CD4-positive, alpha-beta memory T cell (primary cell): Measurements from ENCODE around the gene FOXL1. TPM values are rescaled to one million over a fixed set of nuclear protein-coding genes. Genes with fewer than 3 reads are reported as not detected.
A peak's percentile ranks its signal among the peaks of the same experiment; 100 is the strongest.
"Not testable (repeated sequence)": the region's sequence is repeated elsewhere in the genome, so short reads cannot be mapped to it uniquely, and the experiment has no call there.

ENCODE experiments used
- CTCF ChIA-PET: fragments of 350-600 bp; sonication (Branson Sonifier 250); formaldehyde crosslinking; loops from one replicate; lab custom pipeline; 2021; ENCODE audit warnings: inconsistent platforms; ENCODE audit not compliant: partially characterized antibody; lab: Charles Lee
- POLR2A ChIA-PET: fragments of 350-600 bp; sonication (Branson Sonifier 250); formaldehyde crosslinking; loops from one replicate; lab custom pipeline; 2021; ENCODE audit not compliant: partially characterized antibody; lab: Charles Lee
- DNase-seq, 5 donors: peaks; one replicate each; pipeline versions ENCODE4 v3.0.0 to v3.0.0-alpha.2; 2020 to 2022; ENCODE audit warnings: mixed read lengths in 1 of 5
- H3K27ac ChIP-seq: one replicate; pipeline ENCODE4 v1.7.0; 2013; ENCODE audit warnings: low read depth, low read length
- H3K27me3 ChIP-seq: 2 replicates; pipeline ENCODE4 v1.7.0; 2013; ENCODE audit warnings: mild to moderate bottlenecking, low read length, moderate library complexity; ENCODE audit not compliant: insufficient read depth
- H3K36me3 ChIP-seq: 2 replicates; pipeline ENCODE4 v1.7.0; 2013; ENCODE audit warnings: mild to moderate bottlenecking, low read length, moderate library complexity; ENCODE audit not compliant: insufficient read depth
- H3K4me1 ChIP-seq: 2 replicates; pipeline ENCODE4 v1.7.0; 2013; ENCODE audit warnings: mild to moderate bottlenecking, low read length, moderate library complexity; ENCODE audit not compliant: insufficient read depth
- H3K4me3 ChIP-seq, 2 donors: one replicate each; pipeline ENCODE4 v1.7.0; 2013; ENCODE audit warnings: low read length in 2 of 2, mild to moderate bottlenecking in 1 of 2
- H3K9me3 ChIP-seq, 2 donors: one replicate each; pipeline ENCODE4 v1.7.0; 2013; ENCODE audit warnings: low read length in 2 of 2, control low read depth in 1 of 2; ENCODE audit not compliant: control insufficient read depth in 1 of 2
- H3K27ac Mint-ChIP-seq, 7 donors: one replicate each; pipeline ENCODE4 v1.8.0; 2020 to 2021; ENCODE audit warnings: mixed read lengths in 7 of 7, mild to moderate bottlenecking in 6 of 7, inconsistent platforms in 3 of 7, moderate library complexity in 3 of 7
- H3K27me3 Mint-ChIP-seq, 2 donors: one replicate each; pipeline ENCODE4 v1.8.0; 2020 to 2021; ENCODE audit warnings: mixed read lengths in 2 of 2
- H3K36me3 Mint-ChIP-seq, 2 donors: one replicate each; pipeline ENCODE4 v1.8.0; 2020 to 2021; ENCODE audit warnings: mixed read lengths in 2 of 2, inconsistent platforms in 1 of 2, mild to moderate bottlenecking in 1 of 2
- H3K4me1 Mint-ChIP-seq, 4 donors: one replicate each; pipeline ENCODE4 v1.8.0; 2020 to 2021; ENCODE audit warnings: mixed read lengths in 4 of 4, mild to moderate bottlenecking in 1 of 4
- H3K4me3 Mint-ChIP-seq, 8 donors: one replicate each; pipeline ENCODE4 v1.8.0; 2020 to 2021; ENCODE audit warnings: mixed read lengths in 8 of 8, mild to moderate bottlenecking in 7 of 8, moderate library complexity in 6 of 8, inconsistent platforms in 3 of 8
- H3K9me3 Mint-ChIP-seq, 8 donors: one replicate each; pipeline ENCODE4 v1.8.0; 2020 to 2021; ENCODE audit warnings: mixed read lengths in 8 of 8, mild to moderate bottlenecking in 5 of 8, inconsistent platforms in 3 of 8, moderate library complexity in 1 of 8
- intact Hi-C: fragments of 100-400 bp; cut with micrococcal nuclease; formaldehyde crosslinking; loops from one replicate; pipeline ENCODE4 v1.15.1; 2023
- polyA plus RNA-seq, 2 donors: library from polyadenylated mRNA; unstranded; fragments of 300-500 nt; fragmentation: Illumina TruSeq; gene quantifications; one replicate each; pipeline ENCODE4 v1.2.3, GENCODE V29; 2021
- total RNA-seq, 2 experiments: library from RNA; stranded (reverse); gene quantifications; one replicate each; pipeline ENCODE4 v1.2.3, GENCODE V29; 2021

FOXL1 gene
- total and polyA plus RNA-seq, 4 experiments from 2014 or later = not detected

DNA sequence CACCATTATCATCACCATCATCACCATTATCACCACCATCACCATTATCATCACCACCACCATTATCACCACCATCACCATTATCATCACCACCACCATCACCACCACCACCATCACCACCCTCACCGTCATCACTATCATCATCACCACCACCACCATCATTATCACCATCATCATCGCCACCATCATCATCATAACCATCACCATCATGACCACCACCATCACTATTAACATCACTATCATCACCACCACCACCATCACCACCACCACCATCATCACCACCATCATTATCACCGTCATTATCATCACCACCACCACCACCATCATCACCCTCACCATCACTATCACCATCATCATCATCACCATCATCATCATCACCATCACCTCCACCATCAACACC, 9.1 kb downstream of the FOXL1 start:
- intact Hi-C loops = no loop called here

DNA sequence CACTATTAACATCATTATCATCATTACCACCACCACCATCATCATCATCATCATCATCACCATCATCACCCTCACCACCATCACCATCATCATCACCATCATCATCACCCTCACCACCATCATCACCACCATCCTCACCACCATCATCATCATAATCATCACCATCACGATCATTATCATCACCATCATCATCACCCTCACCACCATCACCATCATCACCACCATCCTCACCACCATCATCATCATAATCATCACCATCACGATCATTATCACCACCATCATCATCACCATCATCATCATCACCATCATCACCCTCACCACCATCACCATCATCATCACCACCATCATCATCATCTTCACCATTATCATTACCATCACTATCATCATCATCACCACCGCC, 9.6 kb downstream of the FOXL1 start:
- H3K27me3 ChIP-seq, DNase-seq, intact Hi-C loops, H3K4me3 Mint-ChIP-seq, H3K36me3 Mint-ChIP-seq, H3K27ac Mint-ChIP-seq, H3K4me1 Mint-ChIP-seq, H3K4me3 ChIP-seq, H3K4me1 ChIP-seq, H3K9me3 ChIP-seq, H3K9me3 Mint-ChIP-seq, POLR2A ChIA-PET, H3K27ac ChIP-seq, H3K36me3 ChIP-seq, CTCF ChIA-PET: not testable (repeated sequence)
- H3K27me3 Mint-ChIP-seq = peaks cover 12 to 21% of the 10 kb centered on the region in 2 donors

More for the DNA sequence above, 9.1 kb downstream of the FOXL1 start:
- no peaks in the 10 kb centered on the region for H3K9me3 ChIP-seq
- Mint-ChIP-seq H3K36me3 (no peaks in the 10 kb centered on the region), H3K27me3 (peaks cover 10 to 19% of the 10 kb centered on the region in 2 donors), H3K9me3 (peaks cover 0 to 2% (median 0%) of the 10 kb centered on the region in 8 donors), H3K27ac (no peak overlapping the region), H3K4me3 (no peak overlapping the region), H3K4me1 (no peaks in the 10 kb centered on the region)
- CTCF ChIA-PET = no interaction called here
- no peaks in the 10 kb centered on the region for H3K4me1 ChIP-seq
- peaks cover 5% of the 10 kb centered on the region for H3K27me3 ChIP-seq
- POLR2A ChIA-PET = no interaction called here
- no peak for DNase-seq
- H3K27ac ChIP-seq = no peak overlapping the region
- H3K4me3 ChIP-seq = no peak overlapping the region
- H3K36me3 ChIP-seq = no peaks in the 10 kb centered on the region

DNA sequence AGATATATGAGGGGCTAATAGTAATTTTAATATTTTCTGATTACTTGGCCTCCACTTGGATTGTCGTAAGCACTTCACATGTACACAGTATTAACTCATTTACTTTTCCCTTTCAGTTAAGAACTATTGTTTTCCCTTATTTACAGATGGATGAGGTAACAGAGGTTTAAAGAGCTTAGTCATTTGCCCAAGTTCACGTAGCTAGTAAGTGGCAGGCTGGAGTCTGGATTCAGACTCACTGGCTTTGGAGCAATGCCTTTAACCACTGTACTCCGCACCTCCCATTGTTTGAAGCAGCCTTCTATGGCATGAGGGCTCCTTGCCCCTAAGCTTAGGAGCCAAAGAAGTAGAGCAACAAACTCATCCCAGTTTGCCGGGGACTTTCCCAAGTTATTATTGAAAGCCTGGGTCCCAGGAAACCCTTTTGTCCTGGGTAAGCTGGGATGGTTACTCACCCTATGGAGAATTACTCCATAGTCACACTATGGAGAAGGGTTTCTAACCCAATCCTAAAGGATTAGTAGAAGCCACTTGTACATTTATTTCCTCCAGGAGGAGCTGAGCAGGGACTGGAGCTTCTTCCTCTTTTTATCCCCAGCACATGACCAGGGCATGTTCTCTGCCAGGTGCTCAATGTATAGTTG, 12.3 kb downstream of the FOXL1 start:
- POLR2A ChIA-PET = no interaction called here
- H3K4me1 Mint-ChIP-seq = peaks cover 0 to 5% (median 2%) of the 10 kb centered on the region in 4 donors

DNA sequence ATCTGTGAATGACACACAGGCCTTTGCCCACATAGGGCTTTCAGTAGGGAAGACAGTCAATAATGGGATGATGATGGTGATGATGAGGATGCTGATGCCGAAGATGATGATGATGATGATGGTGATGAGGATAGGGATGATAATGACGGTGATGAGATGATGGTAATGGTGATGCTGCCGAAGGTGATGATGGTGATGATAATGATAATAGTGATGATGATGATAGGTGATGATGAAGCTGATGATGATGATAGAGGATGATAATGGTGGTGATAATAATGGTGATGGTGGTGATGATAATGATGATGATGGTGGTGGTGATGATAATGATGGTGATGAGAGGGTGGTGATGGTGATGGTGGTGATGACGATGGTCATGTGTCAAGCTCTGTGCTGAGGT, 12.9 kb downstream of the FOXL1 start:
- peaks cover 5% of the 10 kb centered on the region for H3K27me3 ChIP-seq
- intact Hi-C loops = no loop called here
- no peak overlapping the region for H3K4me3 Mint-ChIP-seq
- H3K27ac ChIP-seq = no peak overlapping the region
- H3K9me3 Mint-ChIP-seq = peaks cover 0 to 2% (median 0%) of the 10 kb centered on the region in 8 donors
- H3K27ac Mint-ChIP-seq = peak overlapping the region in 1 of 7 donors; percentile 22
- H3K4me3 ChIP-seq = no peak overlapping the region
- no peaks in the 10 kb centered on the region for H3K9me3 ChIP-seq
- POLR2A ChIA-PET = no interaction called here
- no peaks in the 10 kb centered on the region for H3K36me3 Mint-ChIP-seq
- CTCF ChIA-PET = no interaction called here
- H3K4me1 Mint-ChIP-seq = peaks cover 0 to 5% (median 2%) of the 10 kb centered on the region in 4 donors
- no peaks in the 10 kb centered on the region for H3K36me3 ChIP-seq
- no peaks in the 10 kb centered on the region for H3K4me1 ChIP-seq
- H3K27me3 Mint-ChIP-seq = peaks cover 13 to 32% of the 10 kb centered on the region in 2 donors
- DNase-seq = no peak

More for the DNA sequence above, 12.3 kb downstream of the FOXL1 start:
- Histone ChIP-seq H3K4me1 (no peaks in the 10 kb centered on the region), H3K4me3 (no peak overlapping the region), H3K27me3 (peaks cover 5% of the 10 kb centered on the region), H3K27ac (no peak overlapping the region), H3K9me3 (no peaks in the 10 kb centered on the region), H3K36me3 (no peaks in the 10 kb centered on the region)
- H3K27me3 Mint-ChIP-seq = peaks cover 13 to 31% of the 10 kb centered on the region in 2 donors
- intact Hi-C loops = no loop called here
- no peak for DNase-seq
- CTCF ChIA-PET = no interaction called here
- H3K36me3 Mint-ChIP-seq = no peaks in the 10 kb centered on the region
- no peak overlapping the region for H3K27ac Mint-ChIP-seq
- peaks cover 0 to 2% (median 0%) of the 10 kb centered on the region in 8 donors for H3K9me3 Mint-ChIP-seq
- H3K4me3 Mint-ChIP-seq = no peak overlapping the region

DNA sequence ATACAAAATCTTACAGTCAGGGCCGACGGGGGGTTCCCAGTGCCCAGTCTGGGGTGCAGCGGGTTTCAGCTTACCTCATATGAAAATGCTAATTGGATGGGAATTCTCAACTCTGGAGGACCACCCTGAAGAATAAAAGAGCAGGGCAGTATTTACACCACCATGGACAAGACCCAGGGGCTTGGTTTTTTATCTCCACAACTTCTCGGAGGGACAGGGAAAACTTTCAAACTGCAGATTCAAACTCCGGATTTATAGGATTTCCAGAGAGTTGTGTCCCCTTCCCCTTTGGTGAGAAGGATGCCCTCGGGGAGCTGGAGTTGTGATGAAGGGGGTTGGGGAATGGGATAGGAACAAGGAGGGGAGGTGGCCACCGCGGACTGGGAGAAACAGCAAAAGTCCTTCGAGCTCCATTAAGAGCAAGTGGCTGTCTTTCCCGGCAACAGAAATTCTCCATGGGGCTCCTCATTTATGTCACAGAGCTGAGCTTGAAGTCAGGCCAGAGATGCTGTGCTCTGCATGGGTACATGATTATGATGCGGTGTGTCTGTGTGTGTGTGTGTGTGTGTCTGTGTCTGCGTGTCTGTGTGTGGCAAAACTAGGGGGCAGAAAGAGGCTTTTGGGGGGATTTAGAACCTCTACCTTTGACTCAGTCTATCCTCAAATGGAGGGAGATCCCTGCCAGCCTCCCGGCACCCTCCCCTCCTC, 15.7 kb downstream of the FOXL1 start:
- Mint-ChIP-seq H3K4me3 (no peak overlapping the region), H3K27me3 (peaks cover 16 to 41% of the 10 kb centered on the region in 2 donors)

DNA sequence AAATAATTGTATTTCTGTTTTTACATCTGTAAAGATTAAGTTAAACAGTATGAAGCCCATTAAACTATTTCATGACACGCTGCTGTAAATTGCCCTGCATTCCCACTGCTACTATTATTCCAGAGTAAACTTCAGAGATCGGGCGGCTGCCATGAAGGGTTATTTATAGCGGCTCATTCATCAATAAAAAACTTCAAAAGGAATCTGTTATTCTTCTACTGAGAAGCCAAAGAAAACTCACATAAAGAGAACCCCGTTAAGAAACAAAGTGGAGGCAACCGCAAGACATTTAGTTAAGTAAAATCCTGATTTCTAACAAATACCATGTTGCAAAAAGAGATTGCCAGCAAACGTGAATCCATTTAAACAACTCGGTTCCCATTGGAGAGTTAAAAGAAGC, 16.4 kb downstream of the FOXL1 start:
- Histone ChIP-seq H3K27ac (no peak overlapping the region), H3K9me3 (no peaks in the 10 kb centered on the region), H3K4me3 (no peak overlapping the region), H3K36me3 (no peaks in the 10 kb centered on the region), H3K27me3 (peaks cover 5% of the 10 kb centered on the region), H3K4me1 (no peaks in the 10 kb centered on the region)
- Mint-ChIP-seq H3K27ac (no peak overlapping the region), H3K36me3 (no peaks in the 10 kb centered on the region), H3K27me3 (peaks cover 18 to 40% of the 10 kb centered on the region in 2 donors), H3K4me3 (no peak overlapping the region), H3K9me3 (peaks cover 0 to 2% (median 0%) of the 10 kb centered on the region in 8 donors), H3K4me1 (peaks cover 0 to 5% (median 2%) of the 10 kb centered on the region in 4 donors)
- POLR2A ChIA-PET = no interaction called here
- CTCF ChIA-PET = no interaction called here
- no peak for DNase-seq
- intact Hi-C loops = no loop called here

More for the DNA sequence above, 15.7 kb downstream of the FOXL1 start:
- no peaks in the 10 kb centered on the region for H3K36me3 ChIP-seq
- H3K9me3 ChIP-seq = no peaks in the 10 kb centered on the region
- POLR2A ChIA-PET = no interaction called here
- H3K27me3 ChIP-seq = peaks cover 5% of the 10 kb centered on the region
- CTCF ChIA-PET = no interaction called here
- Mint-ChIP-seq H3K36me3 (no peaks in the 10 kb centered on the region), H3K4me1 (peaks cover 0 to 5% (median 2%) of the 10 kb centered on the region in 4 donors), H3K27ac (no peak overlapping the region), H3K9me3 (peaks cover 0 to 2% (median 0%) of the 10 kb centered on the region in 8 donors)
- intact Hi-C loops = no loop called here
- H3K4me1 ChIP-seq = no peaks in the 10 kb centered on the region
- DNase-seq = no peak
- no peak overlapping the region for H3K27ac ChIP-seq
- no peak overlapping the region for H3K4me3 ChIP-seq

DNA sequence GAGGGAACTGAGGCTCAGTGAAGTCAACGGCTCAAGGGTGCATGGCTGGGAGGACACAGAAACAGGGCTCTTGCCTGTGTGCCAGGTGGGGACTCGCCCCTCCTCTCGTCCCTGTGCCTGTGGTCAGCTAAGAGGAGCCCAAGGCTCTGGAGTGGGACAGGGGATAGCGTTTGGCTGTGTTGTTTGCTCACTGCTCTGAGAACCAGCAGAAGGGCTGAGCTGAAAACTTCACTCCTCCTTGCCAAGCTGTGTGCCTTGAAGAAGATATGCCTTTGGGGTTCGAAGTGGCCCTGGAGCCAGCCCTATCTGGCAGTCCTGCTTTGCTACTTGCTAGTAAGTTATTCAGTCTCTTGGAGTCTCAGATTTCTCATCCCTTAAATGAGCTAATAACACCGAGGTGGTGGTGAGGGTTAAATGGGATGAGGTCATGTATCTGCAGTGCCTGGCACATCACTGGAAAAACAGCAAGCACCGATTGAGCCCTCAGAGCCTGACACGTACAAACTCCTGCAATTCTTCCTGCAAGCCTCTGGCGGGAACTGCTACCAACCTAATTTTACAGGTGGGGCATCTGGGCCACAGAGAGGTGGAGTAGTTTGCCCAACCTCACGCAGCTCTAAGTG, 17.7 kb downstream of the FOXL1 start:
- H3K9me3 Mint-ChIP-seq = peaks cover 0 to 1% (median 0%) of the 10 kb centered on the region in 8 donors
- Histone ChIP-seq H3K4me3 (no peak overlapping the region), H3K27ac (no peak overlapping the region), H3K36me3 (no peaks in the 10 kb centered on the region), H3K9me3 (no peaks in the 10 kb centered on the region), H3K4me1 (no peaks in the 10 kb centered on the region), H3K27me3 (no peaks in the 10 kb centered on the region)
- intact Hi-C loops = no loop called here
- H3K27ac Mint-ChIP-seq = no peak overlapping the region
- H3K4me1 Mint-ChIP-seq = peaks cover 0 to 5% (median 2%) of the 10 kb centered on the region in 4 donors
- no peak for DNase-seq
- H3K36me3 Mint-ChIP-seq = no peaks in the 10 kb centered on the region
- H3K27me3 Mint-ChIP-seq = peaks cover 18 to 44% of the 10 kb centered on the region in 2 donors
- POLR2A ChIA-PET = no interaction called here
- H3K4me3 Mint-ChIP-seq = no peak overlapping the region
- CTCF ChIA-PET = no interaction called here
